A673 (cell line): ENCODE results near the gene EZH1. TPM values are rescaled to one million over a fixed set of nuclear protein-coding genes. Genes with fewer than 3 reads are reported as not detected.

Experiments used
- BruUV-seq: library from RNA; stranded (reverse); fragments of 400-500 nt; replicated peaks from 2 replicates; lab custom pipeline; 2021; lab: Mats Ljungman, UMichigan
- CTCF ChIA-PET: fragments of 300-600 bp; sonication (Branson Sonifier 250); formaldehyde crosslinking; loops from one replicate; lab custom pipeline; 2022; ENCODE audit warnings: antibody characterized with exemption; lab: Charles Lee
- POLR2A ChIA-PET: fragments of 300-600 bp; sonication (Branson Sonifier 250); formaldehyde crosslinking; loops from one replicate; lab custom pipeline; 2022; ENCODE audit warnings: antibody characterized with exemption; ENCODE audit not compliant: low non-redundant PET; lab: Charles Lee
- DNase-seq: peaks from one replicate; pipeline ENCODE4 v3.0.0-alpha.2; 2015; ENCODE audit warnings: low spot score
- H3K27ac ChIP-seq: fragments of 200-600 bp; sonication (generic); 2 replicates; pipeline ENCODE4 v1.5.1; 2016; ENCODE audit warnings: mixed run types, low read depth, mild to moderate bottlenecking, mixed read lengths, antibody characterized with exemption, low read length; ENCODE audit not compliant: poor library complexity, severe bottlenecking
- H3K27me3 ChIP-seq: fragments of 200-600 bp; sonication (generic); replicated peaks from 2 replicates; pipeline ENCODE4 v1.6.1; 2017; ENCODE audit warnings: mixed run types, low read depth, mild to moderate bottlenecking, mixed read lengths, antibody characterized with exemption, low read length; ENCODE audit not compliant: insufficient read depth, poor library complexity
- H3K36me3 ChIP-seq: fragments of 200-600 bp; sonication (generic); 2 replicates; pipeline ENCODE4 v1.6.1; 2016; ENCODE audit warnings: mixed run types, mild to moderate bottlenecking, mixed read lengths, antibody characterized with exemption, low read length; ENCODE audit not compliant: insufficient read depth, poor library complexity, severe bottlenecking
- H3K4me1 ChIP-seq: fragments of 200-600 bp; sonication (generic); 2 replicates; pipeline ENCODE4 v1.6.1; 2017; ENCODE audit warnings: mixed run types, mild to moderate bottlenecking, mixed read lengths, antibody characterized with exemption, low read length; ENCODE audit not compliant: insufficient read depth, poor library complexity, severe bottlenecking
- H3K4me3 ChIP-seq: fragments of 200-600 bp; sonication (generic); 2 replicates; pipeline ENCODE4 v1.5.1; 2016; ENCODE audit warnings: low read depth, mixed run types, mild to moderate bottlenecking, mixed read lengths, low read length; ENCODE audit not compliant: poor library complexity, severe bottlenecking
- H3K9me3 ChIP-seq: fragments of 200-600 bp; sonication (generic); 2 replicates; pipeline ENCODE4 v1.6.1; 2016; ENCODE audit warnings: mixed run types, low read depth, mild to moderate bottlenecking, mixed read lengths, antibody characterized with exemption, low read length; ENCODE audit not compliant: poor library complexity, severe bottlenecking
- EZH2 ChIP-seq: fragments of 200-600 bp; sonication (generic); IDR thresholded peaks from 2 replicates; pipeline ENCODE4 v1.6.1; 2017; ENCODE audit warnings: borderline replicate concordance, low read depth, mild to moderate bottlenecking, mixed read lengths, antibody characterized with exemption, low read length; ENCODE audit not compliant: poor library complexity, severe bottlenecking
- intact Hi-C: fragments of 100-400 bp; cut with micrococcal nuclease; formaldehyde crosslinking; loops from one replicate; pipeline ENCODE4 v1.10.0; 2022; ENCODE audit not compliant: unreplicated experiment
- total RNA-seq: library from RNA; stranded (reverse); gene quantifications from 2 replicates; pipeline ENCODE4 v1.2.3, GENCODE V29; 2021
- TF ChIP-seq, protein P1 (sequence below): fragments of 300-800, 200-600 bp; sonication (generic); conservative IDR thresholded peaks from 2 replicates; pipeline ENCODE4 v1.5.1; 2017; ENCODE audit warnings: low read depth, mild to moderate bottlenecking, antibody characterized with exemption, low read length, moderate library complexity, mixed read lengths

EZH1 gene
- total RNA-seq, 1 experiment from 2014 or later, result 16.4 TPM

DNA sequence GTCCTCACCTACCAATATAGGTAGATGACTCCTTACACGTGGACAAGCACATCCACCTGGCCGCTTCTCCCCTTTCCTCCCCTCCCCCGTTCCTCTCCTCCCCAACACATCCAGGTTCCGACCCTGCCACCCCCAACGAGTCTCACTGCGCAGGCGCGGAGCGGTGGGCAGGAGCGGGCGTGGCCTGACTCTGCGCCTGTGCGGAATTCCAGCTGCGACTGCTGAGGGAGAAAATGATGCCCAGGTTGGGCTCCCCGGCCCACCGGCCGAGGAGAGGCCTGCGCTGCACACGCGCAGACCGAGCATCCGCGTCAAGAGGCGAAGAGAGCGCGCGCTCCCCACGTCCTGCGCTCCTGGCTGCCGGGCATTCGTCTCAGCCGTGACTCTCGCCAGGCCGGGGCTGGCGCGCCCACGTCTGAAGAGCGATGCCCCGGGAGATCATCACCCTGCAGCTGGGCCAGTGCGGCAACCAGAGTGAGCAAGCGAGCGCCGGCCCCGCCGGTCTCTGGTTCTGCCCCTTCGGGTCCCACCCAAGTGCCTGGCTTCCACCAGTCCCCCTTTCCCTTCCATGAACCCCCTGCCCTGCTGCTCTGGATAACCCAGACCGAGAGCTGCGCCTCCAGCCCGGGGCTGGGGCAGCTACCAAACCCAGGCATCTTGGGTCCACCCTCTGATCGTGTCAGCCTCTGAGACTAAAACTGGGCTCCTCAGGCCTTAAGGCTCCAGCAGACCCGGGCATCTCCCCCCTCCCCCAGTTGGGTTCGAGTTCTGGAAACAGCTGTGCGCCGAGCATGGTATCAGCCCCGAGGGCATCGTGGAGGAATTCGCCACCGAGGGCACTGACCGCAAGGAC, 85.5 kb downstream of the EZH1 start, which contains the start of gene TUBG2:
TSS of gene TUBG2 (plus strand) at position 206 of the 853 bp plus-strand sequence. CDS start at position 426, 220 bp downstream.
- H3K4me1 ChIP-seq, result peaks cover 4% of the 10 kb centered on the region
- POLR2A ChIA-PET, result no interaction called here
- H3K27ac ChIP-seq, result peak within 1 kb of the TSS; percentile 16
- CTCF ChIA-PET, result interaction anchor here (1.1 kb wide), 1 partner anchor 81 kb away, joined by 3 read pairs; no protein-coding TSS in a partner anchor
- DNase-seq, result peak; percentile 85
- peak within 1 kb of the TSS; percentile 58 for H3K4me3 ChIP-seq
- TF ChIP-seq, protein P1, sequence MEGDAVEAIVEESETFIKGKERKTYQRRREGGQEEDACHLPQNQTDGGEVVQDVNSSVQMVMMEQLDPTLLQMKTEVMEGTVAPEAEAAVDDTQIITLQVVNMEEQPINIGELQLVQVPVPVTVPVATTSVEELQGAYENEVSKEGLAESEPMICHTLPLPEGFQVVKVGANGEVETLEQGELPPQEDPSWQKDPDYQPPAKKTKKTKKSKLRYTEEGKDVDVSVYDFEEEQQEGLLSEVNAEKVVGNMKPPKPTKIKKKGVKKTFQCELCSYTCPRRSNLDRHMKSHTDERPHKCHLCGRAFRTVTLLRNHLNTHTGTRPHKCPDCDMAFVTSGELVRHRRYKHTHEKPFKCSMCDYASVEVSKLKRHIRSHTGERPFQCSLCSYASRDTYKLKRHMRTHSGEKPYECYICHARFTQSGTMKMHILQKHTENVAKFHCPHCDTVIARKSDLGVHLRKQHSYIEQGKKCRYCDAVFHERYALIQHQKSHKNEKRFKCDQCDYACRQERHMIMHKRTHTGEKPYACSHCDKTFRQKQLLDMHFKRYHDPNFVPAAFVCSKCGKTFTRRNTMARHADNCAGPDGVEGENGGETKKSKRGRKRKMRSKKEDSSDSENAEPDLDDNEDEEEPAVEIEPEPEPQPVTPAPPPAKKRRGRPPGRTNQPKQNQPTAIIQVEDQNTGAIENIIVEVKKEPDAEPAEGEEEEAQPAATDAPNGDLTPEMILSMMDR, result no peak
- no peak for TF ChIP-seq EZH2
- no peaks in the 10 kb centered on the region for H3K27me3 ChIP-seq
- H3K36me3 ChIP-seq, result no peaks in the 10 kb centered on the region
- no TSS peak for BruUV-seq
- no peaks in the 10 kb centered on the region for H3K9me3 ChIP-seq
- intact Hi-C loops, result no loop called here

GRCh38 chr17:42657824-42658588, 86.8 kb downstream of the EZH1 start:
- Histone ChIP-seq H3K36me3 (no peaks in the 10 kb centered on the region), H3K27ac (no peak overlapping the region), H3K4me3 (no peak overlapping the region), H3K9me3 (no peaks in the 10 kb centered on the region), H3K27me3 (no peaks in the 10 kb centered on the region), H3K4me1 (peaks cover 4% of the 10 kb centered on the region)
- no peak for DNase-seq
- intact Hi-C loops, result no loop called here
- no peak for TF ChIP-seq EZH2
- TF ChIP-seq, protein P1, result no peak
- ChIA-PET CTCF (interaction anchor here (1.1 kb wide), 1 partner anchor 80 kb away, joined by 3 read pairs; no protein-coding TSS in a partner anchor), POLR2A (no interaction called here)
- BruUV-seq, result no TSS peak

DNA sequence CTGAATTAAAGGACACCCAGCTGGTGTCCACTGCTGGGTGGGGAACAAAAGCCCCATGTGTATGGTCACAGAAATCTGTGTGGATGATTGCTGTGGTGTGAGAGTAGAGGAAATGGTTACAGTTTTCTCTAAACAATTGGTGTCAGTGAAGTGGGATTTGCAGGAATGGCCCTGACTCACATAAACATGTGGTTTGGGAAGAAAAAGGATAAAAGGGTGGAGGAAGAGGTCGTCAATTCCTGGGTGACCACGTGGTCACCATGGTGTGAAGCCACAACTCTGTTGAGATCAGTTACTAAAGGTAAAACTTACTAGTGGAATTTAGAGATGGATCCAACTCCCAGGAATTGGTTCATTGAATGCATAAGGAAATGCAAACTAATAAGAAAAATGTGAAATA, 89.3 kb downstream of the EZH1 start:
- Histone ChIP-seq H3K9me3 (no peaks in the 10 kb centered on the region), H3K4me1 (peaks cover 4% of the 10 kb centered on the region), H3K36me3 (no peaks in the 10 kb centered on the region), H3K27me3 (no peaks in the 10 kb centered on the region), H3K27ac (no peak overlapping the region), H3K4me3 (no peak overlapping the region)
- no peak for DNase-seq
- intact Hi-C loops, result no loop called here
- POLR2A ChIA-PET, result no interaction called here
- TF ChIP-seq, protein P1, result no peak
- TF ChIP-seq EZH2, result no peak
- no TSS peak for BruUV-seq
- CTCF ChIA-PET, result no interaction called here
